Measurements from ENCODE around the gene UROS.

DNA sequence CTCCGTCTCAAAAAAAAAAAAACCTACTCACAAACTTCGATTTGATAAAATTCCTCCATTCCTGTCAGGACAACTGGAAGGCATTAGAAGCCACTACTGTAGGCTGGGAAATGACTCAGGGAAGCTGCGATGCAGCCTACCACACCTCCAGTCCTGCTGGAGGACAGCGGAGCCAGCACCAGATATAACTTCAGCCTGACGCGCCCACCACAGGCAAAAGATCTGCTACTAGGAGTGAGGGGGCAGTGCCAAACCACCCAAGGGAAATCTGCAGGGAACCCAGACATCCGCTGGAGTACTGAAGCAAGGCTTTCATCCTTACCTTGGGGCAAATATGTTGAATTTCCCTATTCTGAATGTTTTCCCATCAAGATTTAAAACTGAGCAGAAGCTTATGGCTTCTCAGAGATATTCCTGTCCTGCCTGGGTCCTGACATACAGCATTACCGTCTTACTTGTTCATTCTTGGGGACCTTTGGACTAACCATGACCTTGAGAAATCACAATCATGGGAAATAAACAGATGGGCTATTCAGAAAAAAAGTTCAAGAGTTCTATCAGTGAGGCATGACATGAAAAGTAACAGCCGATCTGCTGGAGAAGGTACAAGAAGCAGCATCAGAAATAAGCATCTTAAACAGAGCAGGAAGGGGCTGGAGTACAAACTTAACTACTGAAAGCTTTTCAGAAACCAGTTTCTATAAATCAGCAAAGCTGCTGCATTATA, 20.7 kb upstream of the UROS start:
- TF ChIP-seq, protein P1, sequence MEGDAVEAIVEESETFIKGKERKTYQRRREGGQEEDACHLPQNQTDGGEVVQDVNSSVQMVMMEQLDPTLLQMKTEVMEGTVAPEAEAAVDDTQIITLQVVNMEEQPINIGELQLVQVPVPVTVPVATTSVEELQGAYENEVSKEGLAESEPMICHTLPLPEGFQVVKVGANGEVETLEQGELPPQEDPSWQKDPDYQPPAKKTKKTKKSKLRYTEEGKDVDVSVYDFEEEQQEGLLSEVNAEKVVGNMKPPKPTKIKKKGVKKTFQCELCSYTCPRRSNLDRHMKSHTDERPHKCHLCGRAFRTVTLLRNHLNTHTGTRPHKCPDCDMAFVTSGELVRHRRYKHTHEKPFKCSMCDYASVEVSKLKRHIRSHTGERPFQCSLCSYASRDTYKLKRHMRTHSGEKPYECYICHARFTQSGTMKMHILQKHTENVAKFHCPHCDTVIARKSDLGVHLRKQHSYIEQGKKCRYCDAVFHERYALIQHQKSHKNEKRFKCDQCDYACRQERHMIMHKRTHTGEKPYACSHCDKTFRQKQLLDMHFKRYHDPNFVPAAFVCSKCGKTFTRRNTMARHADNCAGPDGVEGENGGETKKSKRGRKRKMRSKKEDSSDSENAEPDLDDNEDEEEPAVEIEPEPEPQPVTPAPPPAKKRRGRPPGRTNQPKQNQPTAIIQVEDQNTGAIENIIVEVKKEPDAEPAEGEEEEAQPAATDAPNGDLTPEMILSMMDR (IDR thresholded peaks at IDR 0.05), result no peak
- TF ChIP-seq RFX5 (IDR thresholded peaks at IDR 0.05; ENCODE audit: low read length) (no peak), RAD21 (IDR thresholded peaks at IDR 0.05; ENCODE audit: low read length) (no peak), SIN3A (IDR thresholded peaks at IDR 0.05; ENCODE audit: borderline replicate concordance, low read depth, low read length) (no peak), SMC3 (IDR thresholded peaks at IDR 0.05; ENCODE audit: low read depth, low read length) (no peak), RCOR1 (IDR thresholded peaks at IDR 0.05; ENCODE audit: low read length) (no peak), POLR2AphosphoS5 (IDR thresholded peaks at IDR 0.05; ENCODE audit: low read depth, low read length) (no peak), TCF12 (IDR thresholded peaks at IDR 0.05) (no peak), JUND (IDR thresholded peaks at IDR 0.05) (no peak), EP300 (IDR thresholded peaks at IDR 0.05; ENCODE audit: borderline replicate concordance in 1 of 2, low read depth in 1 of 2, low read length in 1 of 2) (no peak), TAF1 (IDR thresholded peaks at IDR 0.05; ENCODE audit: borderline replicate concordance, low read depth, low read length) (no peak), RXRA (IDR thresholded peaks at IDR 0.05; ENCODE audit: borderline replicate concordance, low read depth) (no peak), YY1 (IDR thresholded peaks at IDR 0.05; ENCODE audit: low read depth) (no peak)
